GM18951 (cell line): ENCODE results near the gene AGBL4.

Source experiments
- POLR2A ChIP-seq: IDR thresholded peaks from 4 replicates; pipeline ENCODE4 v1.6.1; 2011; ENCODE audit warnings: mild to moderate bottlenecking; ENCODE audit not compliant: insufficient read length, insufficient read depth; ENCODE audit errors: extremely low read depth
- in situ Hi-C: fragments of 300-500 bp; cut with MboI; formaldehyde crosslinking; loops from one replicate; pipeline ENCODE4 v1.12.0; 2022; ENCODE audit warnings: low sequenced_read_pairs, mixed read lengths, inconsistent platforms; ENCODE audit not compliant: unreplicated experiment

The AGBL4 gene

GRCh38 chr1:48775831-48776392, 1247.8 kb downstream of the AGBL4 start:
- no peak for TF ChIP-seq POLR2A
- in situ Hi-C loops = no loop called here

GRCh38 chr1:48773133-48773532, 1250.6 kb downstream of the AGBL4 start:
- no peak for TF ChIP-seq POLR2A

GRCh38 chr1:48772211-48772610, 1251.5 kb downstream of the AGBL4 start:
- TF ChIP-seq POLR2A = no peak
- in situ Hi-C loops = no loop called here

More at GRCh38 chr1:48773133-48773532, 1250.6 kb downstream of the AGBL4 start:
- in situ Hi-C loops = no loop called here

- in situ Hi-C loops = no loop called here
- no peak for TF ChIP-seq POLR2A
Observed at GRCh38 chr1:48771561-48771960, 1252.2 kb downstream of the AGBL4 start.

GRCh38 chr1:48767975-48768510, 1255.7 kb downstream of the AGBL4 start:
- in situ Hi-C loops = no loop called here
- TF ChIP-seq POLR2A = no peak

- no peak for TF ChIP-seq POLR2A
- in situ Hi-C loops = no loop called here
Observed at GRCh38 chr1:48765335-48765734, 1258.4 kb downstream of the AGBL4 start.

- TF ChIP-seq POLR2A = no peak
- in situ Hi-C loops = no loop called here
Observed at GRCh38 chr1:48761986-48762385, 1261.8 kb downstream of the AGBL4 start.

- TF ChIP-seq POLR2A = no peak
- in situ Hi-C loops = no loop called here
Observed at GRCh38 chr1:48761411-48761810, 1262.3 kb downstream of the AGBL4 start.

- in situ Hi-C loops = no loop called here
- TF ChIP-seq POLR2A = no peak
Observed at GRCh38 chr1:48760857-48761256, 1262.9 kb downstream of the AGBL4 start.

- in situ Hi-C loops = no loop called here
- TF ChIP-seq POLR2A = no peak
Observed at GRCh38 chr1:48758976-48759375, 1264.8 kb downstream of the AGBL4 start.

GRCh38 chr1:48757363-48757762, 1266.4 kb downstream of the AGBL4 start:
- no peak for TF ChIP-seq POLR2A

GRCh38 chr1:48756683-48757316, 1267.0 kb downstream of the AGBL4 start:
- no peak for TF ChIP-seq POLR2A
- in situ Hi-C loops = no loop called here

More at GRCh38 chr1:48757363-48757762, 1266.4 kb downstream of the AGBL4 start:
- in situ Hi-C loops = no loop called here

GRCh38 chr1:48753293-48753692, 1270.5 kb downstream of the AGBL4 start:
- in situ Hi-C loops = no loop called here
- no peak for TF ChIP-seq POLR2A

- in situ Hi-C loops = no loop called here
- no peak for TF ChIP-seq POLR2A
Observed at GRCh38 chr1:48750109-48750508, 1273.6 kb downstream of the AGBL4 start.

- TF ChIP-seq POLR2A = no peak
- in situ Hi-C loops = no loop called here
Observed at GRCh38 chr1:48749068-48749467, 1274.7 kb downstream of the AGBL4 start.

- no peak for TF ChIP-seq POLR2A
- in situ Hi-C loops = no loop called here
Observed at GRCh38 chr1:48746906-48747305, 1276.8 kb downstream of the AGBL4 start.
